Stimulated activated naive CD4-positive, alpha-beta T cell treated with Interleukin-2 at 50 U/mL for 16 hours (primary cell): ENCODE measurements around the gene DOK3.

ENCODE experiments used
- DNase-seq: peaks from one replicate; lab custom pipeline; 2025; lab: John Stamatoyannopoulos, UW

Gene DOK3

GRCh38 chr5:177512736-177513380, 3.2 kb upstream of the DOK3 start:
- DNase-seq, result no peak

DNA sequence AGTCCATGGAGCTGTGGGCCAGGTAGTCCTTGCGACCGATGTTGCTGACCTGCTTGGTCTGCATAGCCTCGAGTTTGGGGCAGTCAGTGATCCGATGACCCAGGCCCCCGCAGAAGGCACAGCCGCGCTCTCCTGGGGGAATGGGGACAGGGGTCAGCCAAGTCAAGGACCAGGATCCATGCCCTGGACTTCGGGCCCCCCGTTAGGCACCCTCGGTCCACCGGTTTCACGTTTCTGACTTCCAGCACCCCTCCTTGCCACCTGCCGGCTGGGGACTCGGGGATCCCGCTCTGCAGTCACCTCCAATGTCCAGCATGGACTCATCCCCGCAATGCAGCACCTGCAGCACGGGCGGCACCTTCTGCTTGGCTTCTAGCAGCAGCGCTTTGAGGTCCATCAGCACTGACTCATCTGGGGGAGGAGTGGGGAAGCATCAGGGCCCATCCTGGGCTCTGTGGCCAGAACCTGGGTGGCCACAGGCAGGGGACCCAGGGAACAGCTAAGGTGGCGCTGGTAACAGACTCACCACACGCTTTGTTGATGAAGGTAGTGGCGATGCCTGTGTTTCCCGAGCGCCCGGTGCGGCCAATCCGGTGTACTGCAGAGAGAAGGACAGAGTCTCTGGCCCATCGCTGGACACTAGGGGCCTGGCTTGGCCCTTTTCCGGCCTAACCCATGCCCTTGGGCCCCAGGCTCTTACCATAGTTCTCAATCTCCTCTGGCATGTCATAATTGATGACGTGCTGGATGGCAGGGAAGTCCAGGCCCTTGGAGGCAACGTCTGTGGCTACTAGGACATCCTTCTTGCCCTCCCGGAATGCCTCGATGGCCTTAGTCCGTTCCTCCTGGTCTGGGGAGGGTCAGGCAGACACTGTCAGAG, 2.4 kb upstream of the DOK3 start:
- DNase-seq, result no peak

DNA sequence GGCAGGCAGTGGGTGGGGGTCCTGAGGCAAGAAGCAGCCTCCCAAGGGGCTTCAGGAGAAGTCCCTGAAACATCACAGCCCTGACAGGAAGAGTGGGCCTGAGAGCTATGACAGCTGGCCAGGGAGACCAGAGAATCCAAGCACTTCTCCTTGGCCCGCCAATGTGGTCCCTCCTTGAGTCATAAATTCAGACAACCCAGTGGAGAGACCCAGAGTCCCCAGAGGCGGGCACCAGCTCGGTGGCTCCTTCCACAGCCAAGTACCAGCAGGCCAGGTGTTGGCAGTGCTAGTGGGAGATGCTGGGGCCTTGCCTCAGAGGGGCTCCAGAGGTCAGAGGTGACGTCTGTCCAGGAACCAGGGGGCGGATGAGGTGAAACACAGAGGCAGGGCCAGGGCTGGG, 1.6 kb upstream of the DOK3 start:
- no peak for DNase-seq

DNA sequence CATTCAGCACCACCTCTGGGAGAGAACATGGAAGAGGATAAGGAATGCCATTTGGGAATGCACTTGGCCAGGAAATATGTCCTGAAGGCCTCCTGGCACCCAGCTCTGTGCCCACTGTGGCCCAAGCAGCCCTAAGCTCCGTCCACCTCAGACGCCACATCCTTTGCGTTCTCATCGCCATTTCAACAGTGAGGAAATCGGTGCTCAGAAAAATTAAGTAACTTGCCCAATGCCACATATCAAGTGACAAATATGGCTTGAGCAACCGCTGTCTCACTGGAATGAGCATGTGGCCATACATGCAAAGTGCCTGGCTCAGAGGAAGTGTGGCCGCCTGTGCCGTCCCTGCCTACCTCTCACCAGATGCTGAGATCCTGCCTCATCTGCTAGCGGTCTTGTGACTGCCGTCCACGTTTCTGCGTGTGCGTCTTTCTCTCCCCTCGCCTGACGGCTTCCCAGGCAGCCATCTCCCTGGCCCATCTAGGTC, 984 bp upstream of the DOK3 start:
- no peak for DNase-seq

DNA sequence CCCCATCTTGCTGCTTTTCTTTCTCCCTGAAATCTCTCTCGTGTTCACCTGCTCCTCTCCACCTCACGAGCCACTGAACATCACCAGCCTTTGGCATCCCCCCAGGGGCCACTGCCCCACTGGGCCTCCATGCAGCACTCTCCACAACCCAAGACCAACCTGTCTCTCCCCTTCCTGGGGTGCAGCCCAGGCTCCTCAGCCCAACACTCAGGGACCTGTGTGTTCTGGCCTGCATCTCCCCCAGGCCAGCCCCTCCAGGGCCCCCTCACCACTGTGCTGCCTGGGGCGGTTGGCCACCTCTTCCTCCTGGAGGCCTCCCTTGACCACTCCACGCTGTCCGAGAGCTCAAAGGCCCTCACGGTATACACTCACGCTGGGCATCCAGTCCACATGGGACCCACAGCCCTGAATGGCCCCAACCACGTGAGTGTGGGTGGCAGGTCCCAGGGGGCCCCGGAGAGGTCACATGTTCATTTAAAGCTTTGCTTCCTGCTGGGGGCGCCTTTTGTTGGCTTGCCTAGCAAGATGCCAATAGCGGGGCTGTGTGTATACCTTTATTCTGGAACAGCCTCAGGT, 453 bp upstream of the DOK3 start:
- DNase-seq, result no peak

DNA sequence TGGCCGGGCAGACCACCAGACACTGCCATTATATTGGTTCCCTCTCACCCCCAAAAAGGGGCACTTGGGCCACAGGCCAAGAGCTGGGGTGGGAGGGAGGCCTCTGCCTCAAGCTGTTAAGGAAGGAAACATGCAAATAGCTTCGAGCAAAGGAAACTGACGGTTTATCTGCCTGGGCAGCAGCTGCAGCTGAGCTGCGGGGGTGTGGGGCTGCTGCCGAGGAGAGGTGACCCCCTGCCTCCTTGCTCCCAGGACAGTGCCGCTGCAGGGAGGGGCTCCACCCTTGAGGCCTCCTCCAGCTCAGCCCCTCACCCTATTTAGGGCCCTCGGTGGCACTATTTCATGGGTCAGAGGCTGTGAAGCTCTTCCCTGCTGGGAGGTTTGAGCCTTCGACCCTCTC, 789 bp downstream of the DOK3 start:
- DNase-seq, result no peak

DNA sequence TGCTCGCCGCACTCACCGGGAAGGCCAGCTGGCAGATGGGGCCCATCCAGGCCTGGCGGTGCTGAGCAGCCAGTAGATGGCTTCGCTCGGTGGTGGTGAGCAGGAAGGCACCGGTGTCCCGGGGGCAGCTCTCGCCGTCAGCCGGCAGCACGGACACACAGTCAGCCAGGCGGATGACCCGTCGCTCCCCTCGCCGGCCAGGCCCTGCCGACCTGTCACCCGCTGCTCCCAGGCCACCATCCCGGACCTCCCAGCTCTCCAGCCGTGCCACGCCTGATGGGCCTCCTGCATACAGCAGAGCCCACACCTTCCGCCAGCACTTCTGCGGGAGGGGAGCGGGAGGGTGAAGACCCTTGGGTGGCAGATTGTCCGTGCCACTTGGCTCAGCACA, 1.4 kb downstream of the DOK3 start:
- no peak for DNase-seq

DNA sequence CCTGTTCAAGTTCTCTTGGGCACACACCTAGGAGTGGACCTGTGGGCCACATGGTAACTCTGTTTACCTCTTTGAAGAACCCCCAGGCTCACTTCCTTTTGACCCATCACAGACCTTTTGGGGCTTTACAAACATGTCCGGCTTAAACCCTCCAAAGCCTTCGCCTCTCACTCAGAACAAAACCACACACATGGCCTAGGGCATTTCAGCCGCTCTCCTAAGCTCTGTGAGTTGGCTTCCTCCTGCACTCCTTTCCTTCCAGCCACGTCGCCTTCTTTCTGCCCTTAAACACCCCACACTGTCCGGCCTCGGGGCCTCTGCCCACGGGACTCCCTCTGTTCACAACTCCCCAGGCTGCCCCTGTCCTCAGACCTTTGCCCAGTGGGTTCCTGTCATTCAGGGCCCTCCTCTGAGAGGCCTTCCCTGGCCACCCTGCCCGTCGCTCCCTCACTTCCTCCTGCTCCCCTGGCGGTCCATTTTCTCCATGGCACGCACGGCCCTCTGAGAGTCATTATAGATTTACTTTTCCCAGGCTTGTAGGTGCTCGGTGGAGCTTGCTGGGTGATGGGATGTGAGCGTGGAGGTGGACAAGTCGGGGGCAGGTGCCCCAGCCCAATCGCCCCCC, 1.9 kb downstream of the DOK3 start:
- DNase-seq, result no peak

DNA sequence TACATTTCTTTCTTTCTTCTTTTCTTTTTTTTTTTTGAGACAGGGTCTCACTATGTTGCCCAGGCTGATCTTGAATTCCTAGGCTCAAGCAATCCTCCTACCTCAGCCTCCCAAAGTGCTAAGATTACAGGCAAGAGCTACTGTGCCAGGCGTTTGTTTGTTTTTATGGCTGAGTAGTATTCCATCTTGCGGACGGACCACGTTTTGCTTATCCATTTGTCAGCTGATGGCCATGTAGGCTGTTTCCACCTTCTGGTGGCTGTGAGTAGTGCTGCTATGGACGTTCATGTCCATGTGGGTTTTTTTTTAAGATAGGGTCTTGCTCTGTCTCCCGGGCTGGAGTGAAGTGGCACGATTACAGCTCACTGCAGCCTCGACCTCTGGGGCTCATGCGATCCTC, 2.5 kb downstream of the DOK3 start:
- DNase-seq, result no peak

- DNase-seq, result no peak
These were observed 4.6 kb downstream of the DOK3 start for GRCh38 chr5:177505075-177505474.

DNA sequence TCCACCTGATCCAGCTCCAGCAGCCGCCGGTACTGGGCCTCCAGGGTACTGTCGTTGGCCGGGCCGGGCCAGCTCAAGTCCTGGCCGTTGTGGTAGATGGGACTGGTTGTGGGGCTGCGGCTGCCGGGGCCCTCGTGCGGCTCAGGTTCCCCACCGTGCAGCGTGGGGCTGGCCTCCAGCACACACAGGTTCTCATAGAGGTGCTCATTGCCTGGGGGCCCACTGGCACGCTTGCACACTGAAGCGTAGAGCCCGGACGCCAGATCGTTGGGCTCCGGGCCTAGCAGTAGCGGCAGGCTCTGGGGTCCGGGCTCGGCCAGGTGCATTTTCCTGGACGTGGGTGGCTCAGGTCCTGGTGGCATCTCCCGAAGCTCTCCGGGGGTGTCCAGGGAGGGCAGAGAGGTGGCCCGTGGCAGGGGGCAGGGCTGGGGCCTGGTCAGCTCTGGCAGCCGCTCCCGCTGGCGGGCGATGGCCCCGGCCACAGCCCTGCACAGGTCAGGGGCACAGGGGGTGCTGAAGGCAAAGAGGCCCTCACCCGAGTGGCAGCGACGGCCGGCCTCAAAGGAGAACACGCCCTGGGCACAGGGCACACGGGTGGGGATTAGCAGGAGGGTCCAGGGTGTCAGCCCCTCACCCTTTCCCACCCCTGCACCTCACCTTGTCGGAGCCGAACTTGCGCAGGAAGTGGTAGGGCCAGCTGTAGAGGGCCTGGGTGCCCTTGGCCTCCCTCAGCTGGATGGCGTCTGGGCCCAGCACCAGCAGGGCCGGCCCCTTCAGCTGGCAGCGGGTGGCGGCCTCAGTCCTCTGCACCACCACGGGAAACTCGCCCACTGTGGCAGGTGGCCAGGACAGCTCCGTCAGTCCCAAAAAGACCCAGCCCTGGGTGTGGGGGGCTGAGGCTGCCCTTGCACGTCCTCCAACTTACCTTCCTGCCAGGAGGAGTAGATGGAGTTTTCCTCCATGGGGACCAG, 5.3 kb downstream of the DOK3 start:
- no peak for DNase-seq

DNA sequence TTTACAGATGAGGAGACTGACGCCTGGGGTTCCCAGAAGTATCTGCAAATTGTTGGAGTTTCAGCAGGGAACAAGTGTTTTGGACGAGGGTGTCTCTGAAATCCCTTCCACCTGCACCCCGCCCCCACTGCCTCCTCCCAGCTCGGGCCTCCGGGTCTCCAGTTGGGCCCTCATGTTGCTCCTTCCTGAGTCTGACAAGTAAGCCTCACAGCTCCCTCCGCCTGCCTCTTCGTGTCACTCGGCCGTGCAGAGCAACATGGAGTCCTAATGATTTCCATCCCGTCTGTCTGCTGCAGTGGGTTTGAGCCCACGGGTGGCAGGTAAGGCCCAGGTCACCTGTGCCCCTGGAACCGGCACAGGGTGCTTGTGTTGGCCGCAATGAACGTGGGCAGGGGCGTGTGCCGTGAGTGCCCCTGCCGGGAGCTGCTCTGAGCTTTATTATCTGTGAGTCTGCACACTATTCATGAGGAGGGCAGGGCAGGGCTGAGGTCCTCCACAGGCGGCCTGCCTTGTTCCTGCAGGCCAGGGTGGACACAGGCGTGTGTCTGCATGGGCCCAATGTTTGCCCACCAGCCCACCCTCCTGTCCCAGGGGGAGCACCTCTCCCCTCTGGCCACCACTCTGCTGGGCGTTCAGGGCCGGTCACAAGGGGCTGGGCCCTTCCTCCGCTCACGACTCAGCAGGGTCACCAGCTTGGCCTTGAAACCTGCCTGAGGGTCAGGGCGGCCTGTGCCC, 6.1 kb downstream of the DOK3 start:
- no peak for DNase-seq

DNA sequence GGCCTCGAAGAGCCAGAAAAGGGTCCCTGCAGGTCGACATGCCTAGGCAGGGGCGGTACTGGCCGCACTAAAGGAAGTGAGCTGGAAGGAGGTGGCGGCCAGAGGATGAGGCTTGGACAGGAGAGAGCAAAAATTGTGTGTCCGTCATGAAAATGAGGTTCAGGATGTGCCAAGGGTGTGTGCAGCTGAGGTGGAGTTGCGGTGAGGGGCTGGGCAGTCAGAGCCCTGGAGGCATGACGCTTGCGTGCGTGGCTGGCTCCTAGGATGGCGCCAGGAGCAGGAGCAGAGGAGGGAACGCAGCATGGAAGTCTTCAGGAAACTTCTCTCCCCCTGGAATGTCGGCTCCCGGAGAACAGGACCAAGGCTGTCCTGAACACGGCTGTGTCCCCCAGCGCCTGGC, 6.7 kb downstream of the DOK3 start:
- DNase-seq, result no peak

- DNase-seq, result no peak
These were observed 7.5 kb downstream of the DOK3 start for GRCh38 chr5:177501874-177502678.

DNA sequence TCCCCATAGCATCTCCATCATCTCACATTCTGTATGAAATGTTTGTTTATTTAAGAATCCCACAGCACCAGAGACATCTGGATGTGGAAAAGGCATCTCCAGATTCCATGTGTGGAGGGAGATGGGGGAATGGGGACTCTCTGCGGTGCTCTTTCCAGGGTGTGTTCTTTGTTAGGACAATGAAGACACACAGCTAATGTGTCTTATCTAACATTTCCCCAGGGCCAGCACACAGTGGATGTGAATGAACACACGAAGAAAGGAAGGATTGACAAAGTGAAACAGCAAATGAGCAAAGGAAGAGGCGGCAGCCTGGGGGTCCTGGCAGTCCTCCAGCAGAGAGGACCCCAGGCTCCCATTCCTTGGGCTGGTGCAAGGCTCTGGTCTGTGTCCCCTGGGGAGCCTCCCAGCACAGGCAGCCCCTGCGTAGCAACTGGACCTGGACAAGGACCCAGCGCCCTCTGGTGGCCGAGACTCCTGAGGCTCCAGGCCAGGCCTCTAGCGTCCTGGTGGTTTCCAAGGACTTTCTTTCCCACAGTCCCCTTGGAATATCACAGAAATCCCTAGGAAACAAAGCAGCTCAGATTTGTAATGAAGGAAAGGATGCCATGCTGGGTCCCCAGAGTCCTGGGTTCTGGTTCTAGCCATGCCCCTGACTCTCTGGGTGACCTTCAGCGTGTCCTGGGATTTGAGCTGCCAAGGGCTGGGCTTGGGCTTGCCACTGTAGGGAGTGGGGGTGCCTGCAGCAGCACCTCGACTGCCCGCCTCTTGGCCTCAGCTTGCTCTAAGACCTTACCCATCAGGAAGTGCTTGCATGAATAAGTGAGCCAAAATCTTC, 8.7 kb downstream of the DOK3 start:
- DNase-seq, result peak; percentile 81

DNA sequence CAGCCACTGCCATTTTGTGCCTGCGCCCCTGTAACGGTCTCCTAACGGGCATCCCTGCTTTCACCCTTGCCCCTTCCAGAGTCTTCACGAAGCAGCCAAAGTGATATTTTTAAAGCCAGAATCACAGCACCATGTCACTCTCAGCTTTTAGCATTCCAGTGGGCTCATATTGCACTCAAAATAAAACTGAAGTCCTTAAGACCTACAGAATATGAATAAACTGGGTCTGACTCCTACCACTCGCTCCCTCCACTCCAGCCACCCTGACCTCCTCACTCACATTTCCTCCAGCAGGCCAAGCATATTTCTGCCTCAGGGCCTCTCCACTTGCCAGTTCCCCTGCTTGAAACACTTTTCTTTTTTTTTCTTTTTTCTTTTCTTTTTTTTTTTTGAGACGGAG, 9.8 kb downstream of the DOK3 start:
- DNase-seq, result no peak

DNA sequence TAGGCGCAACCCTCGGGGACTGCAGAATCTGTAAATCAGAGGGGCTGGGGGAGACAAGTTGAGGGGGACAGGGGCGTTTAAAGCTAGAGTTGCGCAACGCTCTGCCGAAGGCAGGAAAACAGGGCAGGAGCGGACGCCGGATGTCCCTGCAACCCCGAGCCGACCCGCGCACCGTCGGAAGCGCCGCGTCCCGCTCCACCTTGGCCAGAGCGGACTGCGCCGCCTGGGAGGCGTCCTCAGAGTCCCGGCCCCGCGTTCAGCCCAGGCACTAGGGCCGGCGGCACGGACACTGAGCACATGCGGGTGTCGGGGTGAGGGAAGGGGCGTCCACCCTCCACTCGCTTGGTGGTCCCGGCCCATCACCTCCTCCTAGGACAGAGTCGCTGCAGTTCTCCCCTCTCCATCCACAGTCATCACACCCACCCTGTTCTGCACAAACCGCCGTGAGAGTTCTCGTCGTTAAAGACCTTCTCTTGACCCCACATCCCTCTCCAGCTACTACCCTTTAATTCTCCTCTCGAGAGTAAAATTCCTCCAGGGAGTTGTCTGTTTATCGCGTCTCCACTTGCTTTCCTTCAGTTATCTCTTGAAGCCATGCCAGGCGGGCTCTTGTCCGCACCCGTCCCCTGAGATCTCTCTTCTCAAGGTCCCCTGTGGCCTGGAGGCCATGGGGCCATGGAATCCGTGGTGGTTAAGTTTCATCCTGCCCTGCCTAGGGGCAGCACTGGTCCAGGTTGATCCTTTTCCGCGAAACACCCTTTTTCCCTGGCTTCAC, 11.4 kb downstream of the DOK3 start:
- no peak for DNase-seq

- peak; percentile 91 for DNase-seq
These were observed 12.2 kb downstream of the DOK3 start, which contains the start of gene PDLIM7 for GRCh38 chr5:177497292-177498012. TSS of gene PDLIM7 (minus strand) at chr5:177497604. CDS start at chr5:177496512, 1,092 bp downstream.
